Common myeloid progenitor, CD34-positive (primary cell): Measurements from ENCODE around the gene MRPS21.
"Not testable (repeated sequence)": the region's sequence is repeated elsewhere in the genome, so short reads cannot be mapped to it uniquely, and the experiment has no call there.

Experiments used
- CTCF ChIA-PET: fragments of 350-600 bp; sonication (Branson Sonifier 250); formaldehyde crosslinking; loops from one replicate; lab custom pipeline; 2021; ENCODE audit warnings: antibody characterized with exemption; lab: Charles Lee
- POLR2A ChIA-PET: fragments of 350-600 bp; sonication (Branson Sonifier 250); formaldehyde crosslinking; loops from one replicate; lab custom pipeline; 2021; ENCODE audit warnings: antibody characterized with exemption; lab: Charles Lee
- DNase-seq, 3 donors: peaks; one replicate each; pipeline versions ENCODE4 v3.0.0 to v3.0.0-alpha.2; 2013
- H3K27ac ChIP-seq, 2 experiments: 1 replicate in 1 of 2; 2 replicates in 1 of 2; pipeline ENCODE4 v1.7.0; 2013; ENCODE audit warnings: inconsistent platforms in 2 of 2, low read length in 2 of 2, mild to moderate bottlenecking in 2 of 2, low read depth in 1 of 2, moderate library complexity in 1 of 2; ENCODE audit not compliant: severe bottlenecking in 2 of 2, insufficient read depth in 1 of 2, poor library complexity in 1 of 2
- H3K27me3 ChIP-seq, 5 experiments: replicated peaks in 2 of 5; 1 replicate in 3 of 5; 2 replicates in 2 of 5; pipeline versions ENCODE4 v1.6.1 to v1.7.0; 2013; ENCODE audit warnings: low read length in 4 of 5, mild to moderate bottlenecking in 2 of 5, moderate library complexity in 2 of 5, inconsistent platforms in 1 of 5; ENCODE audit not compliant: insufficient read depth in 5 of 5, control insufficient read depth in 4 of 5
- H3K36me3 ChIP-seq, 4 experiments: 1 replicate in 2 of 4; 2 replicates in 2 of 4; pipeline versions ENCODE4 v1.6.1 to v1.7.0; 2013; ENCODE audit warnings: low read length in 3 of 4, control low read depth in 1 of 4, mild to moderate bottlenecking in 1 of 4; ENCODE audit not compliant: control insufficient read depth in 4 of 4, insufficient read depth in 4 of 4
- H3K4me1 ChIP-seq, 4 experiments: 1 replicate in 3 of 4; 2 replicates in 1 of 4; pipeline versions ENCODE4 v1.6.1 to v1.7.1; 2013; ENCODE audit warnings: low read length in 3 of 4, mild to moderate bottlenecking in 3 of 4, control low read depth in 1 of 4, inconsistent platforms in 1 of 4, moderate library complexity in 1 of 4; ENCODE audit not compliant: control insufficient read depth in 4 of 4, insufficient read depth in 4 of 4; ENCODE audit errors: control extremely low read depth in 1 of 4
- H3K4me3 ChIP-seq, 7 experiments: 1 replicate in 4 of 7; 2 replicates in 3 of 7; pipeline versions ENCODE4 v1.5.1 to v1.7.0; 2013; ENCODE audit warnings: mild to moderate bottlenecking in 7 of 7, low read length in 6 of 7, moderate library complexity in 6 of 7, inconsistent platforms in 2 of 7, low read depth in 2 of 7, control low read depth in 1 of 7; ENCODE audit not compliant: insufficient read depth in 4 of 7, control insufficient read depth in 1 of 7; ENCODE audit errors: extremely low read depth in 1 of 7
- H3K9me3 ChIP-seq, 5 experiments: 1 replicate in 4 of 5; 2 replicates in 1 of 5; pipeline versions ENCODE4 v1.6.1 to v1.7.1; 2013; ENCODE audit warnings: low read length in 4 of 5, mild to moderate bottlenecking in 2 of 5, inconsistent platforms in 1 of 5, low read depth in 1 of 5, moderate library complexity in 1 of 5; ENCODE audit not compliant: control insufficient read depth in 4 of 5, insufficient read depth in 2 of 5; ENCODE audit errors: control extremely low read depth in 1 of 5
- WGBS: methylation state at CpG from one replicate; pipeline ENCODE4 v1.1.5; 2013; ENCODE audit not compliant: insufficient coverage; 5-methylcytosine and 5-hydroxymethylcytosine counted together

MRPS21 gene

DNA sequence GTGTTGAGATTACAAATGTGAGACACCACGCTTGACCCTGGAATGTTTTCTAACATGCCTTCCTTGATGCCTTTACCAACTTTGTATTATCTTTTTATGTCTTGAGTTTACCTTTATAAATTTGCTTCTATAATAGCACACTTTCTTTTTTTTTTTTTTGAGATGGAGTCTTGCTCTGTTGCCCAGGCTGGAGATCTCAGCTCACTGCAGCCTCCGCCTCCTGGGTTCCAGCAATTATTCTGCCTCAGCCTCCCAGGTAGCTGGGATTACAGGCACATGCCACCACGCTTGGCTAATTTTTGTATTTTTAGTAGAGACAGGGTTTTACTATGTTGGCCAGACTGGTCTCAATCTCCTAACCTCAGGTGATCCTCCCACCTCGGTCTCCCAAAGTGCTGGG lies 21.0 kb downstream of the MRPS21 start:
- WGBS = 93% methylated on average over 2 of the region's 4 CpGs
- H3K27me3 ChIP-seq = not testable (repeated sequence)

DNA sequence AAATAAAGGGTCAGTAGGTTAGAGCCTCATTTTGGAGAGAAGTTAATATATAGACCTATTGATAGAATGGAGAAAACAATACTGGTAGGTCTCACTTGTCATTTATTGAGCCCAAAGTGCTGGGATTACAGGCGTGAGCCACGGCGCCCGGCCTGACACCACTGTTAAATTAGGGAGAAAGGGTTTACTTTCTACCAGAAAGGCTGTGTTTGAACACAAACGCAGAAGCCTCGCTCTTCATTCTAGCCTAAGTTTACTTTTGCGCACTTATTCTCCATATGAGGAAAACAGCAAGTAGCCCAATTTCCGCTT lies 27.0 kb downstream of the MRPS21 start:
- ChIA-PET POLR2A (no interaction called here), CTCF (no interaction called here)
- Histone ChIP-seq H3K4me1 (peaks cover 0 to 11% (median 9%) of the 10 kb centered on the region in 4 experiments), H3K27ac (peak overlapping the region; percentile 93 to 95), H3K9me3 (no peaks in the 10 kb centered on the region), H3K4me3 (peak overlapping the region; percentile 15 to 98 (median 83)), H3K36me3 (peaks cover 7 to 14% (median 8%) of the 10 kb centered on the region in 4 experiments), H3K27me3 (no peaks in the 10 kb centered on the region)
- WGBS = 74% methylated on average over 8 of the region's 8 CpGs
- peak in 2 of 3 donors; percentile 5 to 17 for DNase-seq

More for the DNA sequence above, 21.0 kb downstream of the MRPS21 start:
- H3K4me1 ChIP-seq, H3K36me3 ChIP-seq, H3K9me3 ChIP-seq, H3K27ac ChIP-seq, POLR2A ChIA-PET, DNase-seq, H3K4me3 ChIP-seq, CTCF ChIA-PET: not testable (repeated sequence)

DNA sequence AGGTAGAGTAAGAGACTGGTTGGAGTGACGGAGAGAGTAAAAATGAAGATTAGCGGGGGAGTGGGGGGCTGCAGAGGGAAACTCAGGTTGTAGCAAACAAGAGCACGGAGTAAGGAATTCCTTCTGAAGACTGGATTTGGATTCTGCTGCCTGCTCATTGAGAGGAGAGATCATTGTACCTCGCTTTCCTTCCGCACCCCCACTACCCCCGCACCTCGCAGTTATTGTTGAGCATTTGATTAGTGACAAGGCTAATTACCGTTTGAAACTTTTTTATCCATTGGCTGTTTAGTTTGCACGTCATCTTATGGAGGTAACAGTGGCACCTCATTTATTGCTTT lies 28.1 kb downstream of the MRPS21 start:
- Histone ChIP-seq H3K36me3 (peaks cover 11 to 26% (median 16%) of the 10 kb centered on the region in 4 experiments), H3K4me3 (peak overlapping the region; percentile 71 to 98 (median 90)), H3K9me3 (no peaks in the 10 kb centered on the region), H3K4me1 (peaks cover 0 to 11% (median 9%) of the 10 kb centered on the region in 4 experiments), H3K27me3 (no peaks in the 10 kb centered on the region), H3K27ac (peak overlapping the region; percentile 93 to 95)
- ChIA-PET CTCF (no interaction called here), POLR2A (interaction anchor here (0.6 to 1.2 kb wide), 2 partner anchors 18 to 53 kb away, joined by 3 to 4 read pairs; partner anchors contain the start of gene APH1A)
- WGBS = 0% methylated on average over 4 of the region's 9 CpGs
- peak in 2 of 3 donors; percentile 31 to 42 for DNase-seq

DNA sequence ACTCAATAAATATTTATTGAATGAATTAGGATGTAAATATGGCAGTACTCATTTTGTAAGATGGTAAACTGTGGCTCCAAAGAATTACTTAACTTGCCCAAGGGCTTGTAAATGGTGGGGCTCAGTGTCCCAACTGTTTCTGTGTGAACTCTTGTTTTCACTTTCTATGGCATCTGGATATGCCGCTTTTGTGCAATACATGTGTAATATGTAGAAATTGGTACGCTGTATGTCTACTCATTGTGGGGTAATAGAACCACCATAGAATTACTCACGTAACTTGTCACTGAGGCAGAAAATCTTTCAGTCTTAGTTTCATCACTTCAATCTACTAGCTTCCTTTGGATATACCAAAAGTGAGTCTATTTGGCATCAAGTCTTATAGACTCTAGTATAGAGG lies 28.6 kb downstream of the MRPS21 start:
- H3K9me3 ChIP-seq = no peaks in the 10 kb centered on the region
- peak overlapping the region in 6 of 7 experiments; percentile 83 to 98 (median 90) for H3K4me3 ChIP-seq
- WGBS = no CpG with 5 or more reads among the region's 3 CpGs
- H3K36me3 ChIP-seq = peaks cover 11 to 30% (median 19%) of the 10 kb centered on the region in 4 experiments
- POLR2A ChIA-PET = no interaction called here
- peak in 2 of 3 donors; percentile 46 for DNase-seq
- H3K27ac ChIP-seq = peak overlapping the region; percentile 93 to 95
- CTCF ChIA-PET = no interaction called here
- no peaks in the 10 kb centered on the region for H3K27me3 ChIP-seq
- H3K4me1 ChIP-seq = peaks cover 0 to 11% (median 9%) of the 10 kb centered on the region in 4 experiments

DNA sequence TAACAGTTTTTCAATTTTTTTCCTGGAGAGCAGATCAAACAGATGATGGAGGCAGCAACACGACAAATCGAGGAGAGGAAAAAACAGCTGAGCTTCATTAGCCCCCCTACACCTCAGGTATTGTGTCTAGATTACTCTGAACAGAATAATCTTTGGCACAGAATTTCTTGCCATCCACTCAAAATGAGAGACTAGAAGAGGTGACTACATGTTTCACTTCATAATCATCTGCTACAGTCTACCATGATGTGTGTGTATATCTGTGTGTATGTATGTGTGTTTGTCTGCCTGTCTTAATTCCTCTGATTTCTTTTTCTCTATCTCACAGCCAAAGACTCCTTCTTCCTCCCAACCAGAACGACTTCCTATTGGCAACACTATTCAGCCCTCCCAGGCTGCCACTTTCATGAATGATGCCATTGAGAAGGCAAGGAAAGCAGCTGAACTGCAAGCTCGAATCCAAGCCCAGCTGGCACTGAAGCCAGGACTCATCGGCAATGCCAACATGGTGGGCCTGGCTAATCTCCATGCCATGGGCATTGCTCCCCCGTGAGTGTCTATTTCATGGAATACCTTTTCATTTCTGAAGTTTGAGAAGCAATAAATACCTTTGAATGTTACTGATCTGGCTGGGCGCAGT lies 39.1 kb downstream of the MRPS21 start:
- no peak overlapping the region for H3K27ac ChIP-seq
- WGBS = 97% methylated on average over 7 of the region's 7 CpGs
- ChIA-PET POLR2A (no interaction called here), CTCF (interaction anchor here (1.3 kb wide), 1 partner anchor 97 kb away, joined by 4 read pairs; no protein-coding TSS in a partner anchor)
- DNase-seq = no peak
- H3K4me1 ChIP-seq = no peaks in the 10 kb centered on the region
- H3K27me3 ChIP-seq = no peaks in the 10 kb centered on the region
- H3K4me3 ChIP-seq = no peak overlapping the region
- H3K9me3 ChIP-seq = no peaks in the 10 kb centered on the region
- peaks cover 29 to 83% (median 55%) of the 10 kb centered on the region in 4 experiments for H3K36me3 ChIP-seq

DNA sequence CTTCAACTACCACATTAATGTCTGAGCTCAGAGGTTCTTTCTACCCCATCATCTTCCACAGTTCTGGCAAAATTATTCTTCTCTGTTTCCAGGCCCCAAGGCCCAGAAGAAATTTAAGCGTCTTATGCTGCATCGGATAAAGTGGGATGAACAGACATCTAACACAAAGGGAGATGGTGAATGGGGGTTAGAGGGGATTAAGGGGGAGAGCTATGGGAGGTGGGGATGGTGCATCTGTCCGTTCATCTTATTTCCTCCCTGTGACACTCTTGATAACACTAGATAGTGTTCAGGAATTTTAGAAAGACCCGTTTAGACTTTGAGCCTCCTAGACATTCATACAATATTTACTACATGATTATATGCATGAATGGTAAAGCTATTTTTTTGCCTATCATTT lies 52.7 kb downstream of the MRPS21 start:
- H3K9me3 ChIP-seq = no peaks in the 10 kb centered on the region
- H3K4me1 ChIP-seq = no peaks in the 10 kb centered on the region
- H3K27ac ChIP-seq = no peak overlapping the region
- H3K27me3 ChIP-seq = no peaks in the 10 kb centered on the region
- DNase-seq = no peak
- 100% methylated on average over 2 of the region's 4 CpGs for WGBS
- CTCF ChIA-PET = no interaction called here
- POLR2A ChIA-PET = interaction anchor here (0.6 kb wide), 1 partner anchor 17 kb away, joined by 4 read pairs; no protein-coding TSS in a partner anchor
- H3K36me3 ChIP-seq = peaks cover 21 to 68% (median 43%) of the 10 kb centered on the region in 4 experiments
- H3K4me3 ChIP-seq = no peak overlapping the region

DNA sequence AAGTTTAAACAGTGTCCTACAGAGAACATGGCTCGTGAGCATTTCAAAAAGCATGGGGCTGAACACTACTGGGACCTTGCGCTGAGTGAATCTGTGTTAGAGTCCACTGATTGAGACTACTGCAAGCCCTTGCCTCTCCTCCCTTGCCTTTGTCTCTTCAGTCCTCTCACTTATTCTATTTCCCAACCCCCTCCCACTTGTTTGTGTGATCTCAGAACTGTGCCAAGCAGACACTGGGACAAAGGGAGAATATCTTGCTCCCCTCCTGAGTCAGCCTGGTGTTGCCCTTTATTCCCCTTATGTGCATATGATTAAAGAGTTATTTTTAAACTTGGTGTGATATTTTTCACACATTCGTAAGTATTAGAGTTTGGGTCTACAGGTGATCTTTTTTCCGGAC lies 59.2 kb downstream of the MRPS21 start:
- POLR2A ChIA-PET = no interaction called here
- CTCF ChIA-PET = no interaction called here
- 100% methylated on average over 2 of the region's 4 CpGs for WGBS
- Histone ChIP-seq H3K4me1 (no peaks in the 10 kb centered on the region), H3K4me3 (no peak overlapping the region), H3K27ac (no peak overlapping the region), H3K9me3 (no peaks in the 10 kb centered on the region), H3K27me3 (no peaks in the 10 kb centered on the region), H3K36me3 (peaks cover 18 to 39% (median 29%) of the 10 kb centered on the region in 4 experiments)
- no peak for DNase-seq
